ENCODE results near the gene LRMDA. TPM values are rescaled to one million over a fixed set of nuclear protein-coding genes. Genes with fewer than 3 reads are reported as not detected.

LRMDA gene
- polyA plus RNA-seq, 3 donors: 39.8 to 59.6 (median 56.4) TPM

GRCh38 chr10:76149182-76149581, 717.8 kb downstream of the LRMDA start:
- Mint-ChIP-seq H3K4me1 (no peaks in the 10 kb centered on the region), H3K9me3 (peaks cover 13 to 34% (median 21%) of the 10 kb centered on the region in 7 donors)
- WGBS (ENCODE audit: insufficient coverage): 100% methylated on average over 1 of the region's 1 CpG

GRCh38 chr10:76149602-76150138, 718.2 kb downstream of the LRMDA start:
- Histone ChIP-seq H3K4me2 (replicated peaks; ENCODE audit: extremely low read depth, low read length, poor library complexity, severe bottlenecking) (no peak overlapping the region), H3K4me1 (ENCODE audit: control insufficient read depth in 1 of 2, insufficient read depth in 2 of 2, low read length in 2 of 2) (no peaks in the 10 kb centered on the region), H3K27me3 (ENCODE audit: control insufficient read depth in 2 of 2, insufficient read depth in 2 of 2, low read length in 2 of 2) (no peaks in the 10 kb centered on the region), H3K79me2 (ENCODE audit: insufficient read depth, low read length) (no peaks in the 10 kb centered on the region), H3K36me3 (replicated peaks in 1 of 2; ENCODE audit: control insufficient read depth in 1 of 2, insufficient read depth in 2 of 2, low read length in 2 of 2) (no peaks in the 10 kb centered on the region), H3K9ac (ENCODE audit: insufficient read depth, low read length, poor library complexity, severe bottlenecking) (no peak overlapping the region), H3K9me3 (replicated peaks in 1 of 2; ENCODE audit: control insufficient read depth in 1 of 2, insufficient read depth in 1 of 2, low read length in 2 of 2) (peaks cover 17 to 26% of the 10 kb centered on the region in 2 donors), H3K27ac (ENCODE audit: low read depth in 1 of 2, low read length in 2 of 2) (no peak overlapping the region), H3K4me3 (replicated peaks in 1 of 3; ENCODE audit: low read depth in 2 of 3, low read length in 3 of 3) (no peak overlapping the region), H4K20me1 (ENCODE audit: insufficient read depth, low read length) (no peaks in the 10 kb centered on the region), H2AFZ (ENCODE audit: insufficient read depth, low read depth, low read length, poor library complexity, severe bottlenecking) (no peak overlapping the region)
- no peak overlapping the region for H3K4me3 Mint-ChIP-seq
- peaks cover 13 to 34% (median 21%) of the 10 kb centered on the region in 7 donors for H3K9me3 Mint-ChIP-seq
- 100% methylated on average over 1 of the region's 2 CpGs for WGBS (ENCODE audit: insufficient coverage)
- intact Hi-C loops (cut with micrococcal nuclease): no loop called here
- H3K27ac Mint-ChIP-seq: no peak overlapping the region
- peaks cover 0 to 4% of the 10 kb centered on the region in 2 donors for H3K36me3 Mint-ChIP-seq
- no peak for TF ChIP-seq CTCF (IDR thresholded peaks at IDR 0.05)
- H3K27me3 Mint-ChIP-seq (ENCODE audit: low read depth in 3 of 3): peaks cover 0 to 3% (median 0%) of the 10 kb centered on the region in 3 donors
- no peaks in the 10 kb centered on the region for H3K4me1 Mint-ChIP-seq
- DNase-seq: no peak

More at GRCh38 chr10:76149182-76149581, 717.8 kb downstream of the LRMDA start:
- Histone ChIP-seq H3K4me2 (replicated peaks; ENCODE audit: extremely low read depth, low read length, poor library complexity, severe bottlenecking) (no peak overlapping the region), H3K27me3 (ENCODE audit: control insufficient read depth in 2 of 2, insufficient read depth in 2 of 2, low read length in 2 of 2) (no peaks in the 10 kb centered on the region), H3K36me3 (replicated peaks in 1 of 2; ENCODE audit: control insufficient read depth in 1 of 2, insufficient read depth in 2 of 2, low read length in 2 of 2) (no peaks in the 10 kb centered on the region), H3K27ac (ENCODE audit: low read depth in 1 of 2, low read length in 2 of 2) (no peak overlapping the region), H4K20me1 (ENCODE audit: insufficient read depth, low read length) (no peaks in the 10 kb centered on the region), H3K4me3 (replicated peaks in 1 of 3; ENCODE audit: low read depth in 2 of 3, low read length in 3 of 3) (no peak overlapping the region), H3K4me1 (ENCODE audit: control insufficient read depth in 1 of 2, insufficient read depth in 2 of 2, low read length in 2 of 2) (no peaks in the 10 kb centered on the region), H3K9ac (ENCODE audit: insufficient read depth, low read length, poor library complexity, severe bottlenecking) (no peak overlapping the region), H3K79me2 (ENCODE audit: insufficient read depth, low read length) (no peaks in the 10 kb centered on the region), H2AFZ (ENCODE audit: insufficient read depth, low read depth, low read length, poor library complexity, severe bottlenecking) (no peak overlapping the region), H3K9me3 (replicated peaks in 1 of 2; ENCODE audit: control insufficient read depth in 1 of 2, insufficient read depth in 1 of 2, low read length in 2 of 2) (peaks cover 17 to 26% of the 10 kb centered on the region in 2 donors)
- Mint-ChIP-seq H3K27me3 (ENCODE audit: low read depth in 3 of 3) (peaks cover 0 to 3% (median 0%) of the 10 kb centered on the region in 3 donors), H3K4me3 (no peak overlapping the region), H3K36me3 (peaks cover 0 to 4% of the 10 kb centered on the region in 2 donors), H3K27ac (no peak overlapping the region)
- TF ChIP-seq CTCF (IDR thresholded peaks at IDR 0.05): no peak
- intact Hi-C loops (cut with micrococcal nuclease): no loop called here
- DNase-seq: no peak

Data from CD14-positive monocyte (primary cell).